Trophoblast cell (in vitro differentiated cells and primary cell): Measurements from ENCODE around the gene ITPRID1.

Experiments
- DNase-seq, 2 donors: peaks; one replicate each; pipeline ENCODE4 v3.0.0-alpha.2; 2016
- H2AFZ ChIP-seq: 2 replicates; pipeline ENCODE4 v1.6.1; 2013; ENCODE audit warnings: low read length, moderate library complexity, mild to moderate bottlenecking; ENCODE audit not compliant: insufficient read depth, poor library complexity
- H2AK5ac ChIP-seq: 2 replicates; pipeline ENCODE4 v1.6.1; 2013; ENCODE audit warnings: mild to moderate bottlenecking, low read length
- H2BK120ac ChIP-seq: 2 replicates; pipeline ENCODE4 v1.6.1; 2013; ENCODE audit warnings: low read length, mild to moderate bottlenecking, moderate library complexity; ENCODE audit not compliant: insufficient read depth, poor library complexity
- H2BK12ac ChIP-seq: 2 replicates; pipeline ENCODE4 v1.6.1; 2013; ENCODE audit warnings: mild to moderate bottlenecking, low read length, moderate library complexity
- H2BK5ac ChIP-seq: 2 replicates; pipeline ENCODE4 v1.6.1; 2013; ENCODE audit warnings: low read length, low read depth, moderate library complexity, mild to moderate bottlenecking; ENCODE audit not compliant: poor library complexity
- H3K14ac ChIP-seq: 2 replicates; pipeline ENCODE4 v1.6.1; 2013; ENCODE audit warnings: mild to moderate bottlenecking, low read length
- H3K18ac ChIP-seq: 2 replicates; pipeline ENCODE4 v1.6.1; 2013; ENCODE audit warnings: mild to moderate bottlenecking, low read length
- H3K23ac ChIP-seq: 2 replicates; pipeline ENCODE4 v1.6.1; 2013; ENCODE audit warnings: low read length
- H3K27ac ChIP-seq: 2 replicates; pipeline ENCODE4 v1.5.1; 2013; ENCODE audit warnings: low read depth, mild to moderate bottlenecking, inconsistent platforms, low read length, moderate library complexity
- H3K27me3 ChIP-seq: 2 replicates; pipeline ENCODE4 v1.6.1; 2013; ENCODE audit warnings: inconsistent platforms, mild to moderate bottlenecking, low read length, moderate library complexity; ENCODE audit not compliant: insufficient read depth
- H3K36me3 ChIP-seq, 2 experiments: 1 replicate in 1 of 2; 2 replicates in 1 of 2; pipeline ENCODE4 v1.6.1; 2013; ENCODE audit warnings: low read length in 2 of 2, mild to moderate bottlenecking in 2 of 2, moderate library complexity in 1 of 2; ENCODE audit not compliant: insufficient read depth in 2 of 2, control insufficient read depth in 1 of 2
- H3K4ac ChIP-seq: 2 replicates; pipeline ENCODE4 v1.6.1; 2013; ENCODE audit warnings: low read depth, mild to moderate bottlenecking, low read length, moderate library complexity
- H3K4me1 ChIP-seq, 2 experiments: 1 replicate in 1 of 2; 2 replicates in 1 of 2; pipeline ENCODE4 v1.6.1; 2013; ENCODE audit warnings: low read length in 2 of 2, mild to moderate bottlenecking in 2 of 2, moderate library complexity in 1 of 2; ENCODE audit not compliant: insufficient read depth in 2 of 2, control insufficient read depth in 1 of 2
- H3K4me2 ChIP-seq: 2 replicates; pipeline ENCODE4 v1.6.1; 2013; ENCODE audit warnings: inconsistent platforms, mild to moderate bottlenecking, low read length, moderate library complexity
- H3K4me3 ChIP-seq: 2 replicates; pipeline ENCODE4 v1.5.1; 2013; ENCODE audit warnings: mild to moderate bottlenecking, low read depth, low read length, inconsistent platforms
- H3K79me1 ChIP-seq: one replicate; pipeline ENCODE4 v1.6.1; 2013; ENCODE audit warnings: low read length
- H3K79me2 ChIP-seq: 2 replicates; pipeline ENCODE4 v1.6.1; 2013; ENCODE audit warnings: low read length, mild to moderate bottlenecking; ENCODE audit not compliant: control insufficient read depth, insufficient read depth, poor library complexity
- H3K9ac ChIP-seq: 2 replicates; pipeline ENCODE4 v1.6.1; 2013; ENCODE audit warnings: mild to moderate bottlenecking, low read length
- H3K9me3 ChIP-seq: 2 replicates; pipeline ENCODE4 v1.6.1; 2013; ENCODE audit warnings: low read depth, mild to moderate bottlenecking, control low read depth, inconsistent platforms, low read length; ENCODE audit not compliant: insufficient read depth
- H4K12ac ChIP-seq: 2 replicates; pipeline ENCODE4 v1.6.1; 2013; ENCODE audit warnings: low read depth, mild to moderate bottlenecking, low read length, moderate library complexity
- H4K8ac ChIP-seq: 2 replicates; pipeline ENCODE4 v1.6.1; 2013; ENCODE audit warnings: low read depth, mild to moderate bottlenecking, low read length, moderate library complexity
- H4K91ac ChIP-seq: one replicate; pipeline ENCODE4 v1.6.1; 2013; ENCODE audit warnings: low read depth, mild to moderate bottlenecking, low read length, moderate library complexity
- WGBS: extraction: QIAGEN DNeasy Blood & Tissue Kit; methylation state at CpG from one replicate; pipeline ENCODE4 v1.1.7; 2013; ENCODE audit warnings: missing lambda C conversion rate; ENCODE audit not compliant: insufficient read length, insufficient coverage; ENCODE audit errors: extremely low coverage; 5-methylcytosine and 5-hydroxymethylcytosine counted together

The ITPRID1 gene

GRCh38 chr7:31553661-31554081, 39.8 kb downstream of the ITPRID1 start:
- Histone ChIP-seq H3K9ac (no peak overlapping the region), H3K18ac (no peak overlapping the region), H3K14ac (no peak overlapping the region), H4K12ac (no peak overlapping the region), H3K36me3 (no peaks in the 10 kb centered on the region), H3K79me2 (no peaks in the 10 kb centered on the region), H3K23ac (no peak overlapping the region), H4K8ac (no peak overlapping the region), H2AFZ (no peak overlapping the region), H3K9me3 (no peaks in the 10 kb centered on the region), H3K4me1 (no peaks in the 10 kb centered on the region), H4K91ac (no peak overlapping the region), H3K27ac (no peak overlapping the region), H2BK5ac (no peak overlapping the region), H2BK120ac (no peak overlapping the region), H3K79me1 (no peaks in the 10 kb centered on the region), H3K4ac (no peak overlapping the region), H3K4me2 (no peak overlapping the region), H2BK12ac (no peak overlapping the region), H3K4me3 (no peak overlapping the region), H2AK5ac (no peak overlapping the region), H3K27me3 (no peaks in the 10 kb centered on the region)
- DNase-seq = no peak

- no peak overlapping the region for H3K9ac ChIP-seq
- no peaks in the 10 kb centered on the region for H3K27me3 ChIP-seq
- no peak overlapping the region for H4K12ac ChIP-seq
- no peaks in the 10 kb centered on the region for H3K79me2 ChIP-seq
- no peak overlapping the region for H3K4me3 ChIP-seq
- H3K9me3 ChIP-seq = no peaks in the 10 kb centered on the region
- DNase-seq = no peak
- no peak overlapping the region for H3K14ac ChIP-seq
- no CpG with 5 or more reads among the region's 1 CpG for WGBS
- H3K27ac ChIP-seq = no peak overlapping the region
- no peak overlapping the region for H3K4me2 ChIP-seq
- H2BK12ac ChIP-seq = no peak overlapping the region
- H3K36me3 ChIP-seq = no peaks in the 10 kb centered on the region
- no peak overlapping the region for H2BK120ac ChIP-seq
- no peak overlapping the region for H2AFZ ChIP-seq
- no peaks in the 10 kb centered on the region for H3K4me1 ChIP-seq
- no peak overlapping the region for H3K4ac ChIP-seq
- no peak overlapping the region for H4K8ac ChIP-seq
- H3K23ac ChIP-seq = no peak overlapping the region
- no peak overlapping the region for H4K91ac ChIP-seq
- no peak overlapping the region for H2AK5ac ChIP-seq
- no peak overlapping the region for H2BK5ac ChIP-seq
- H3K79me1 ChIP-seq = no peaks in the 10 kb centered on the region
- H3K18ac ChIP-seq = no peak overlapping the region
Measured at GRCh38 chr7:31562002-31562401, 48.1 kb downstream of the ITPRID1 start.

GRCh38 chr7:31563522-31563921, 49.6 kb downstream of the ITPRID1 start:
- Histone ChIP-seq H3K79me1 (no peaks in the 10 kb centered on the region), H3K4me3 (no peak overlapping the region), H2AK5ac (no peak overlapping the region), H4K8ac (no peak overlapping the region), H2BK5ac (no peak overlapping the region), H3K79me2 (no peaks in the 10 kb centered on the region), H2BK120ac (no peak overlapping the region), H3K4ac (no peak overlapping the region), H2AFZ (no peak overlapping the region), H3K36me3 (no peaks in the 10 kb centered on the region), H2BK12ac (no peak overlapping the region), H3K9ac (no peak overlapping the region), H3K4me1 (no peaks in the 10 kb centered on the region), H3K18ac (no peak overlapping the region), H3K9me3 (no peaks in the 10 kb centered on the region), H3K4me2 (no peak overlapping the region), H3K27ac (no peak overlapping the region), H4K12ac (no peak overlapping the region), H3K27me3 (no peaks in the 10 kb centered on the region), H4K91ac (no peak overlapping the region), H3K14ac (no peak overlapping the region), H3K23ac (no peak overlapping the region)
- DNase-seq = no peak
- no CpG with 5 or more reads among the region's 5 CpGs for WGBS

GRCh38 chr7:31563951-31564350, 50.1 kb downstream of the ITPRID1 start:
- Histone ChIP-seq H4K8ac (no peak overlapping the region), H3K79me2 (no peaks in the 10 kb centered on the region), H3K27ac (no peak overlapping the region), H3K27me3 (no peaks in the 10 kb centered on the region), H4K12ac (no peak overlapping the region), H3K4me3 (no peak overlapping the region), H2AK5ac (no peak overlapping the region), H3K4me2 (no peak overlapping the region), H3K4ac (no peak overlapping the region), H2AFZ (no peak overlapping the region), H3K79me1 (no peaks in the 10 kb centered on the region), H2BK12ac (no peak overlapping the region), H3K4me1 (no peaks in the 10 kb centered on the region), H3K36me3 (no peaks in the 10 kb centered on the region), H4K91ac (no peak overlapping the region), H2BK120ac (no peak overlapping the region), H3K18ac (no peak overlapping the region), H3K23ac (no peak overlapping the region), H3K9ac (no peak overlapping the region), H3K9me3 (no peaks in the 10 kb centered on the region), H3K14ac (no peak overlapping the region), H2BK5ac (no peak overlapping the region)
- no CpG with 5 or more reads among the region's 3 CpGs for WGBS
- DNase-seq = no peak
